ENCODE results near the gene TFDP2.
"Not testable (repeated sequence)": the region's sequence is repeated elsewhere in the genome, so short reads cannot be mapped to it uniquely, and the experiment has no call there.

- TF ChIP-seq CTCF, POLR2A (IDR thresholded peaks at IDR 0.05): not testable (repeated sequence)
These were observed 239.4 kb downstream of the TFDP2 start for GRCh38 chr3:141909986-141910385.
